ENCODE data around the gene UBE2M. TPM values are rescaled to one million over a fixed set of nuclear protein-coding genes. Genes with fewer than 3 reads are reported as not detected.

The UBE2M gene
- total RNA-seq, 1 experiment from 2014 or later, result 62.8 TPM

DNA sequence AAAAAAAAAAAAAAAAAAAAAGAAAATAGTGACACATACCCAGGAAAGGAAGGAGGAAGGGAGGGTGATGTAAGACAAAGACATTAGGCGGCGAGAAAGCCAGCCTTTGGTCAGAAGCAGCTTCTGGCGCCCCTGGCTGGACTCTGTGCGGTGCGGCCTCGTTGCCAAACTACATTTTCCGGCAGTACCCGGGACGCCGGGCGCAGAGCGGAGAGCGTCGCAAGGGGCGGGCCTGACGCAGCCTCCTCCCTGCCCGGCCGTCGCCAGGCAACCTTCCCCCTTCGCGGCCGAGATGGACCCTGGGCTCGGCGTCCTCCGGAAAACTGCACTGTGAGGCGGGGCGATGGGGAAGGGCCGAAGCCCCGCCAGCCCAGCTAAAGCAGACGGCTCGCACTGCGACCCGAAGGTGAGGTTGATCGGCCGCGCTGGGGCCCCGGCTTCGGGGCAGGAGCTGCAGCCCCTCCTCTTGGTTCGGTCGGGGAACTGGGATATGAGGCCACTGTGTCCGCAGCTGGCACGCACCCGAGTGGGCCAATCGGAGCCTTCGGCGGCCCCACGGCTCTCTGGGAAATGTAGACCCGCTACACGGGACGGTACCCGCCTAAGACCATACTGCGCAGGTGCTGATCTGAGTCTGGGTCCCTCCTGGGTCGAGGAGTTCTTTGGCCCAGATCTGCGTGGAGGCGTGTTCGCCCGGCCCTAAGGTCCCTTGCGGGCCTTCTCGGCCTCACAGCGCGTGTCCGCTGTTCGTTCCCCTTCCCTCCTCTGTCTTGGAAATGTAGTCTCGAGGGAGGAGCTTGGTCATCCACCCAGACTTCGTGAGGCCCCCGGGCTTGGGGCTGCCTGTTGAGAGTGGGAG is 17.0 kb upstream of the UBE2M start:
- Histone ChIP-seq H3K27me3 (no peaks in the 10 kb centered on the region), H3K4me3 (peak overlapping the region; percentile 78), H3K9me3 (replicated peaks) (no peaks in the 10 kb centered on the region), H3K27ac (peak overlapping the region; percentile 44), H3K4me1 (0 out of 2 replicates have a peak, but pooled peaks cover 3% of the 10 kb centered on the region), H3K36me3 (no peaks in the 10 kb centered on the region)
- peak; percentile 83 to 92 for DNase-seq

GRCh38 chr19:58573658-58574164 is 15.3 kb upstream of the UBE2M start:
- H3K27me3 ChIP-seq, result no peaks in the 10 kb centered on the region
- H3K4me3 ChIP-seq, result peak overlapping the region; percentile 67
- 0 out of 2 replicates have a peak, but pooled peaks cover 3% of the 10 kb centered on the region for H3K4me1 ChIP-seq
- H3K9me3 ChIP-seq (replicated peaks), result no peaks in the 10 kb centered on the region
- no peak overlapping the region for H3K27ac ChIP-seq
- no peaks in the 10 kb centered on the region for H3K36me3 ChIP-seq
- DNase-seq, result no peak

- peak; percentile 100 for DNase-seq
- Histone ChIP-seq H3K4me1 (0 out of 2 replicates have a peak, but pooled peaks cover 3% of the 10 kb centered on the region), H3K4me3 (peak within 1 kb of the TSS; percentile 67), H3K9me3 (replicated peaks) (no peaks in the 10 kb centered on the region), H3K36me3 (no peaks in the 10 kb centered on the region), H3K27me3 (no peaks in the 10 kb centered on the region), H3K27ac (peak within 1 kb of the TSS; percentile 82)
Observed at GRCh38 chr19:58572818-58573657, 14.6 kb upstream of the UBE2M start, which contains the start of gene MZF1. MZF1 (minus strand) TSS chr19:58573335; CDS start chr19:58571389, 1,946 bp downstream.

- Histone ChIP-seq H3K27me3 (no peaks in the 10 kb centered on the region), H3K4me3 (peak overlapping the region; percentile 67), H3K36me3 (no peaks in the 10 kb centered on the region), H3K4me1 (0 out of 2 replicates have a peak, but pooled peaks cover 3% of the 10 kb centered on the region), H3K9me3 (replicated peaks) (no peaks in the 10 kb centered on the region), H3K27ac (peak overlapping the region; percentile 82)
- no peak for DNase-seq
Observed at GRCh38 chr19:58572026-58572817, 13.8 kb upstream of the UBE2M start.

GRCh38 chr19:58571575-58571947 is 13.2 kb upstream of the UBE2M start:
- Histone ChIP-seq H3K4me3 (no peak overlapping the region), H3K4me1 (0 out of 2 replicates have a peak, but pooled peaks cover 3% of the 10 kb centered on the region), H3K9me3 (replicated peaks) (no peaks in the 10 kb centered on the region), H3K27me3 (no peaks in the 10 kb centered on the region), H3K36me3 (no peaks in the 10 kb centered on the region), H3K27ac (no peak overlapping the region)
- no peak for DNase-seq

- no peak overlapping the region for H3K4me3 ChIP-seq
- H3K9me3 ChIP-seq (replicated peaks), result no peaks in the 10 kb centered on the region
- H3K4me1 ChIP-seq, result 0 out of 2 replicates have a peak, but pooled peaks cover 3% of the 10 kb centered on the region
- no peaks in the 10 kb centered on the region for H3K36me3 ChIP-seq
- DNase-seq, result no peak
- no peaks in the 10 kb centered on the region for H3K27me3 ChIP-seq
- H3K27ac ChIP-seq, result no peak overlapping the region
Observed at GRCh38 chr19:58570770-58571574, 12.6 kb upstream of the UBE2M start.

- H3K4me3 ChIP-seq, result no peak overlapping the region
- 0 out of 2 replicates have a peak, but pooled peaks cover 3% of the 10 kb centered on the region for H3K4me1 ChIP-seq
- H3K36me3 ChIP-seq, result no peaks in the 10 kb centered on the region
- H3K27ac ChIP-seq, result no peak overlapping the region
- no peaks in the 10 kb centered on the region for H3K27me3 ChIP-seq
- no peaks in the 10 kb centered on the region for H3K9me3 ChIP-seq (replicated peaks)
- no peak for DNase-seq
Observed at GRCh38 chr19:58569943-58570670, 11.7 kb upstream of the UBE2M start.

GRCh38 chr19:58569191-58569942 is 11.0 kb upstream of the UBE2M start:
- no peak for DNase-seq
- H3K36me3 ChIP-seq, result no peaks in the 10 kb centered on the region
- H3K4me3 ChIP-seq, result no peak overlapping the region

DNA sequence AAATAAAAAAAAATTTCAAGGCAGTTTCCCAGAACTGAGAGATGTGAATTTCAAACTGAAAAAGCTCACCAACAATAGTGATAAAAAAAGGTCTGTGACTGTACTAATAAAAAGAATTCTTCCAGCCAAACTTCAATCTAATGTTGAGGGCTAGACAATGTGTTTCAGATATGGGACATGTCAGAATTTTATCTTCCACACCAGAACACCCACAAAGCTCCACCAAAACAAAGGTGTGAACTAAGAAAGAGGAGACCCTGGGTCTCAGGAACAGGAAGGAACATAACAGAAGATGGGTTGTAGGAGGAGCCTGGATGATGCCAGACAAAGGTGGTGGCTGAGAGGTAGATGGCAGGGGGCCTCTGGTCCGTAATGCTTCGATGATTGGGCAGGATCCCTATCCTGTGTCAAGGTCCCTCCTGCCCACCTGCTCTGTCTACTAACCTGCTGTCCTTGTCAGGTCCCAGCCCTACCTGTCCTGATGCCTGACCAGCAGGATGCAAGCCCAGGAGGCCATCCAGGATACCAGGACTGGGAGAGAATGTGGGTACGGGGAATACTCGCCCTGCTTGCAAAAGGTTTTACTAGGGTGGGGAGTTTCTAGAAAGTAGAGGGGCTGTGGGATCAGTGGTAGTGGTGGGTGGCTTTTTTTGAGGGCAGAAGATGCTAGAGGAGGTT is 10.2 kb upstream of the UBE2M start:
- Histone ChIP-seq H3K27me3 (no peaks in the 10 kb centered on the region), H3K36me3 (no peaks in the 10 kb centered on the region), H3K4me3 (no peak overlapping the region), H3K27ac (no peak overlapping the region), H3K4me1 (no peaks in the 10 kb centered on the region), H3K9me3 (replicated peaks) (no peaks in the 10 kb centered on the region)
- DNase-seq, result no peak

More at GRCh38 chr19:58569191-58569942, 11.0 kb upstream of the UBE2M start:
- H3K27ac ChIP-seq, result no peak overlapping the region
- no peaks in the 10 kb centered on the region for H3K27me3 ChIP-seq
- no peaks in the 10 kb centered on the region for H3K9me3 ChIP-seq (replicated peaks)
- no peaks in the 10 kb centered on the region for H3K4me1 ChIP-seq

- no peaks in the 10 kb centered on the region for H3K9me3 ChIP-seq (replicated peaks)
- no peaks in the 10 kb centered on the region for H3K27me3 ChIP-seq
- H3K27ac ChIP-seq, result no peak overlapping the region
- H3K4me1 ChIP-seq, result no peaks in the 10 kb centered on the region
- DNase-seq, result no peak
- no peaks in the 10 kb centered on the region for H3K36me3 ChIP-seq
- no peak overlapping the region for H3K4me3 ChIP-seq
Observed at GRCh38 chr19:58566989-58567388, 8.6 kb upstream of the UBE2M start.

DNA sequence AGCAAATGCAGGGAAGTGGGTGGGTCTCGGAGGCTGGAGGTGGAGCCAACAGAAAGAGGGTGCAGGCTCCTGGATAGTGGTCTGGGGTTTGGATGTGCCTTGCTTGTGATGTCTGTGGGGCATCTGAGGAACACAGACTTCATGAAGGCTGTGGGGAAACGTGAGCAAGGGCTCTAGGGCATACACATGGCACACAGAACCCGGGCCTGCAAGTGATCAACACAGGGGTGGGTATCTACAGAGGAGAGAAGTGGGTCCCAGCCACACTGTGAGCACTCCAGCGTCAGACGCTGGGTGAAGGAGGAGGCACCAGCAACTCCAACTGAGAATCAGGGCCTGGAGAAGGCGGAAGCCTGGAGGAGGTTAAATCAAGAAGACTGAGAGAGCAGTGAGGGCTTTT is 5.4 kb upstream of the UBE2M start:
- peaks cover 3% of the 10 kb centered on the region; the same call in 1 of the 2 replicates for H3K4me1 ChIP-seq
- H3K9me3 ChIP-seq (replicated peaks), result no peaks in the 10 kb centered on the region
- H3K27me3 ChIP-seq, result no peaks in the 10 kb centered on the region
- no peak overlapping the region for H3K4me3 ChIP-seq
- no peaks in the 10 kb centered on the region for H3K36me3 ChIP-seq
- no peak overlapping the region for H3K27ac ChIP-seq
- no peak for DNase-seq

GRCh38 chr19:58563034-58563573 is 4.7 kb upstream of the UBE2M start:
- Histone ChIP-seq H3K27ac (no peak overlapping the region), H3K9me3 (replicated peaks) (no peaks in the 10 kb centered on the region), H3K4me3 (no peak overlapping the region), H3K27me3 (no peaks in the 10 kb centered on the region), H3K36me3 (no peaks in the 10 kb centered on the region), H3K4me1 (peaks cover 3% of the 10 kb centered on the region; the same call in 1 of the 2 replicates)
- no peak for DNase-seq

All from SJCRH30 (cell line).